Stimulated activated CD4-positive, alpha-beta T cell treated with anti-CD3 and anti-CD28 coated beads, Interleukin-1b, Interleukin-23, amount 100 ng/mL, for 24 hours (primary cell): ENCODE measurements around the gene PAIP2.
"Not testable (repeated sequence)": the region's sequence is repeated elsewhere in the genome, so short reads cannot be mapped to it uniquely, and the experiment has no call there.

Experiments used
- DNase-seq, 4 experiments: peaks; one replicate each; pipeline ENCODE4 v3.0.0-alpha.2; 2020; ENCODE audit warnings: low read depth in 4 of 4, low spot score in 1 of 4

The PAIP2 gene

DNA sequence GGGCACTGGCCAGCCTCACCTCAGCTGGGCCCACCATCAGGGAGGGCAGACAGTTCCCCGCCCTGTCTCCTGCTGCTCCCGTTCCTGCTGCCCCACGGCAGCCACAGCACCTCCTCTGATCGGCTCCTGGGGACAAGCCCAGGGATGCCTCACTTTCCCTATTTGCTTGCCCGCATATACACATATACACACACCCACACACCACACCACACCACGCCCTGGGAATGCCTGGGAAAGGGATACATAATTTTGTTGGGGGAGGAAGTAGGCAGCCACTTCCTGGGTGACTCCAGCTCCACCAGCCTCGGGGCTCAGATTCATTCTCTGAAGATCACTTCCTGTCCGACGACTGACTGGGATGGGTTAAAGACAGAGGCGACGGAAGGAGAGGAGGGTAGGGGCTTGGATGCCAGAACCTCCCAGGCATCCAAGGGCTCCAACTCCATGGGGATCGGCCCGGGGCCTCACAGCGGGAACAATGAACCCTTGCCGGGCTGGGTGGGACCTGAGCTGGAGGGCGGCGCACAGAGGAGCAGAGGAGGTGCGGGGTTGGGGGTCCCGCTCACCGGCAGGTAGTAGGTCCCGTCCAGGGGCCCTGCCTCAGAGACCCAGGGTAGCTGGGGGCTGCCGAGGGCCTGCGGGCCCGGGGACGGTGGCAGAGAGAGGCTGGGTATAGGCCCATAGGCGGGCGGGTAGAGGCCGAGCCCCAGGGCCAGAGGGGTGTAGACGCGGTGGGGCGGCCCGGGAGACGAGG, 50.1 kb downstream of the PAIP2 start:
- DNase-seq, result no peak

DNA sequence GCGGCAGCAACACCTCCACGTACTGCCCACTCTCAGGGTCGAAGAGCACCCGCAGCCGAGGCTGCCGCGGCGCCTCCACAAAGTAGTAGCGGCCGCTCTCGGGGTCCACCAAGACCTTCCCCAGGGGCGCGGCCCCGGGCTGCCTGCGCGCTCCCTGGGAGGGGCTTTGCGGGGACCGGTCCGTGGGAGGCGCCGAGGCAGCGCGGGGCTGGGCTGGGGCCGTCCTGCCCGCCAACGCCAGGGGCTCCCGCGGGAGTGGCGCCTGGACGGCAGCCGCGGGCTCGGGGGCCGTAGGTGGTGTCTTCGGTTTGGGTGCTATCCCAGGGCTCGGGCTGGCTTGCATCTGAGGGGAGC, 50.6 kb downstream of the PAIP2 start:
- no peak for DNase-seq

DNA sequence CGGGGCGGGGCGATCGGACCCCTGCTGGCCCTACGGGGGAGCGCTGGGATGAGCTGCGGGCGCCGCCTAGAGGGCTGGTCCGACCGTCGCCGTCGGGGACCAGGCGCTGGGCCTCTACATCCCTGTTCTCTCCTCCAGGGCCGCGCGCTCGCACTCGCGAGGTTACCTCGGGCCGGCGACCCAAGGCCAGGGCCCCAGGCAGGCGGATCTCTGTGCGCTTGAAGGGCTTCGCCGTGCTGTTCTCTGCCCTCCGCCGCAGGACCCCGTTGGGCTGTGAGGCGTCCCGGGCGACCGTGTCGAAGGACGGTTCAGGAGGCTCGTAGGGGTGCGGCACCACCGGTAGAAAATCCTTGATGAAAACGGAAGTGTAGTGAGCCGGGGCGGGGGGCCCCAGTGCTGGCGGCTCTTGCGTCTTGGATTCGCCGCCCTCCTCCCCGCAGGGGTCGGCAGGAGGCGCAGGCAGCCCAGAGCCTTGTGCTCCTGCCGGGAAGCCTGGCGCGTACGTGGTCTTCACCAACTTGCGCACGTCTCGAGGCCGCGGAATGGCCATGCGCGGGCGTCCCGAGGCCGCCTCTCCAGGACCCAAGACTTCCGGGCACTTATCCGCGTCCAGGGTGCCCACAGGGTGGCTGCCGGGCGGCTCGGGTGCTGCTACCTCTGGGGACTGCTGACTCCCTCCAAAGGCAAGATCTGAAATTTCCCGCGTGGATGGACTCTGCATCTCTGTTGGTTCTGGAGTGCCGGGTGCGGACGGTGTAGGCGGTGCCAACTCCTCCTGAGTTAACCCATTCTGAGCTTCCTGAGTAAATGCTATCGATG, 51.2 kb downstream of the PAIP2 start:
- DNase-seq, result peak; percentile 53 to 74 (median 60)

DNA sequence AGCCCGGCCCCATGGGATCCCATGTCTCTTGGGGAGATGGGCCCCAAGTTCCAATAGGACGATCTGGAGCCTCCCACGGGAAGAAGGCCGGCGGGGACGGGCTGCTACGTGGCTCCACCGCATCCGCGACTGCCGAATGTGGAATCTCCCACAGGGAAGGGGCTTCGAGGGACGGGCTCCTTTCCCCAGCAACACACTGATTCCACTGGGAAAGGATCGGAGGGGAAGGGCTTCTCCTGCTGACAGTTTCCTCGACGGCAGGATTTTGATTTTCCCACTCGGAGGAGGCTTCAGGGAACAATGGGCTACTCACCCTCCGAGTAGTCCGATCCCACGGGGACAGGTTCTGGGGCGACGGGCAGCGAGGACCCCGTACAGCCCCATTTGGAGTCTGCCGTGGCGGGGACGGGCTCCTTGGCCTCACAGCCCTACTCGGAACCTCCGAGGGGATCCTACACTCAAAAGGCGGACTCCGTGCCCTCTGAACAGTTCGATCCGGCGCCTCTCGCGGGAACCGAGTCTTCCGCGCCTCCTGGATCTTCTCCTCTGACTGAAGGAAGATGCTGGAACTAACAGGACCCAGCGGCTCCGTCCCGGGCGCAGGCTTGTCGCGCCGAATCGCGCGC, 52.0 kb downstream of the PAIP2 start:
- no peak for DNase-seq

DNA sequence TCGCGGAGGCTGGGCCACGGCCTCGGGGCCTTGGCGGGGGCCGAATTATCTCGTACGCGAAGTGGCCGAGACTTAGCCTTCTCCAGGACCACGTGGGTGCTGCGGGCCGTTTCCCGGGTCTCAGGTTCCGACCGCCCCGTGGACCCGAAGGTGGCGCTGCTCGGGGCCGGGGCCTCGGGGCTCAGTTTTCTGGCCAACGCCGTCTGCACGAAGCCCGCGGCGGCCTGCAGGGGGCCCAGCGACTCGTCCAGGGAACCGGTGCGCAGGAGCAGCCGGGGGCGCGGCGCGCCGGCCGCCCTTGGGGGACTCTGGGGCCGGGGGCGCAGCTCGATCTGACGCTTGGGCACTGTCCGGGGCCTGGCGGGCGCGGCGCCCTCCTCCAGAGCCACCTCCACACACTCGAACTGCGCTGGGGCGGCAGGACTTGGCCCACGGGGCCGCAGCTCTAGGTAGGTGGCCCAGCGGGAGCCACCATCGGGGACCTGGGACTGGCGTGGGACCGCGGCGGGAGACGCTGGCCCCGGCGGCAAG, 52.5 kb downstream of the PAIP2 start:
- no peak for DNase-seq

DNA sequence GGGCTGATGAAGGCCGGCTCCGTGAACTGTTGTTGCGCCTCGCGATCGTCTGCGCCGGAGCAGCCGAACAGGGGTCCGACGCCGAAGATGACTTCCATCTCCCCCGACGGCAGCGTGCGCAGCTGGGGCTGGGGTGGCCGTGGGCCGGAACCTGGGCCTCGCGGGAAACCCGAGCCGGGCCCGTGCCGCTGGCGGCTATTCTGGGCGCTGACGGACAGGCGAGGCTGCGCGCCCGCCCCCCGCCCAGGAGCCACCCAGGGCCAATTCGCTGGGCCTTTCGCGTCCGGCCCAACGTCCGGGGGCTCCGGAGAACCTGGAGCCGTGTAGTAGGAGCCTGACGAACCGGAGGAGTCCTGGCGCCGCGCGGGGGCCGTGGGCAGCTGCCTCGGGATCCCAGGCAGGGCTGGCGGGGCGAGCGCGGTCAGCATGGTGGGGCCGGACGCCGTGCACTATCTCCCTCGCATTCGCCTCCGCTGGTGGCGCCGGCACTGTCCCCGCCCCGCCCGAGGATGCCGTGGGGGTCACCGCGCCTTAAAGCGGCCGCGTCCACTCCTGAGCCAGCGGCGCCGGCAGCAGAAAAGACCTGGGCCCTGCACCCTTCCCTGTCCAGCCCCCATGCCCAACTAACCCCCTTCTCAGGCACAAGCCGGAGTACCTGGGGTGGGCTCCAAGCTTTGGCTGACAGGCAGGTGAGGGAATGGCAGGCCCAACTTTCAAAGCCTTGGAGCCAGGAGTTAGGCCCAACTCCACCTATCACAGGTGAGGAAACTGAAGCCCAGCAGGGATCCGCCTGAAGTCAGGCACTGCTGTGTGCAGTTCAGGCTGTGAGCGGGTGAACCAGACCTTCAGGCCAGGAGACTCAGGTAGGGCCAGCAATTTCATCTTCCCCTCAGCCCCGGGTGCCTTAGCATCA, 53.3 kb downstream of the PAIP2 start, which contains the start of gene PROB1:
Gene PROB1, minus strand, starts transcription at position 451 of the 913 bp plus-strand sequence. Its CDS starts 23 bp downstream, at position 428.
- DNase-seq, result no peak

DNA sequence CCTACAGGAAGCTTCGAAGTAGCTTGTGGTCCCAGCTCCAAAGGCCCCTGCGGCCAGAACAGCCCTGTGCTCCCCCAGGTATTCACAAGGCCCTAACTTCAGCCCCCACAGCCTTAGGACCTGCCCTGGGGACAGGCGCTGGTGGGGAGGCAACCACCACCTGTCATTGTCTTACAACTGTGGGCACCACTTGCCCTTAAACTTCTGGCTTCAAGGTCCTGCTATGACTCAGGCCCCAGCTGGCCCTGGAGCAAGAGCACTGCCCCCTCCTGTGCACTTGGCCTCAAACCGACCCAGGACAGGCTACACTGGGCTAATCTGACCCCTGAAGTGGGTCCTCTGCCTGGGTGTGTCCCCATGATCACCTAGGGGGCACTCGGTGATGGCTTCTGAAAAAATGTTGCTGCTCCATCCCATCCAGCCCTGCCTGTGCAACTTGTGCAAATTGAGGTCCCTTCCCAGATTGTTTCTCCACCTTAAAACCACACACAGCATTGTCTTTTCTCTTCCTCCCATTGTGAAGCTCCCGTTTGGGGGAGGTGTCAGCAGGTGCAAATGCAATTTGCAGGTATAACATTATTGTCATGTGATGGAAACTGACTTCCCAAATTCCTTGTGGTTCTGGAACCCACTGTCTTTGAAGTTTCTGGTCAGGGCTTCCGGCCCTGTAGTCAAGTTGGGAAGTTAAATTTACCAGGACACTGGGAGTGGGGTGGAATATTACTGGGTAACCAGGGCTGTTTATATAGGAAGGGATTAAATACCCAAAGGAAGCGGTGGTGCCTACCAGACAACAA, 54.4 kb downstream of the PAIP2 start:
- DNase-seq, result no peak

DNA sequence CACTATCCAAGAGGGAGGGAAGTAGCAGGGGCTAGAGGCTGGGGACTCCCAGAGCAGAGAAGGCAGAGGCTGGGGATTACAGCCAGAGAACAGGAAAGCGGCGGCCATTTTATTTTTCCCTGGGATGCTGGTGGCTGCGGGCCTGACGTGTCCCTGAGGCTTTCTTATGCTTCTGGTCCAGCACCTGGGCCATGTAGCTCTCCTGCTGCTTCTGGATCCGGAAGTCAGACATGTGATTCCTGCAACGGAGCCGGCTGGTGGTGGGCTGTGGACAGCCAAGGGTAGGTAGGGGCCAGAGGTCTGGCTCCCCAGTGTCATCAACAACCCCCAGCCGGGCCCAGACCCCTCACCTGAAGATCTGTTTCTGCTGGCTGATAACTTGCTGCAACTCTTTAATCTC, 55.0 kb downstream of the PAIP2 start:
- DNase-seq, result no peak

DNA sequence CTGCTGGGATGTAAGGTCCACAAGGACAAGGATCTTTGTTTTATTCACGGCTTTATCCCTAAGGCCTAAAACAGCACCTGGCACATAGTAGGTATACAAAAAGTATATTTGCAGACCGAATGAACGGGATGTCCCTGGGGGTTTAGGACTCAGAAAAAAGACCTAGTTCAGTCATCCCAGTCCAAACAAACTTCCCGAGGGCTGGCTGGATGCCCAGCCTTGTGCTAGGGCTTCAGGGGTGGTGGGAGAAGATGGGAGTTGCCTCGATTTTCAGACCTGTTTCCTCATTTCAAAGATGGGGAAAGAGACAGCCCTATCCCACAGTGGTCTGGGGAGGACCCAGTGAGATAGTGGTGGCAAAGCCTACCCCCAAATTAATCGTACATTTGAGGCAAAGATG, 56.3 kb downstream of the PAIP2 start:
- DNase-seq, result no peak

DNA sequence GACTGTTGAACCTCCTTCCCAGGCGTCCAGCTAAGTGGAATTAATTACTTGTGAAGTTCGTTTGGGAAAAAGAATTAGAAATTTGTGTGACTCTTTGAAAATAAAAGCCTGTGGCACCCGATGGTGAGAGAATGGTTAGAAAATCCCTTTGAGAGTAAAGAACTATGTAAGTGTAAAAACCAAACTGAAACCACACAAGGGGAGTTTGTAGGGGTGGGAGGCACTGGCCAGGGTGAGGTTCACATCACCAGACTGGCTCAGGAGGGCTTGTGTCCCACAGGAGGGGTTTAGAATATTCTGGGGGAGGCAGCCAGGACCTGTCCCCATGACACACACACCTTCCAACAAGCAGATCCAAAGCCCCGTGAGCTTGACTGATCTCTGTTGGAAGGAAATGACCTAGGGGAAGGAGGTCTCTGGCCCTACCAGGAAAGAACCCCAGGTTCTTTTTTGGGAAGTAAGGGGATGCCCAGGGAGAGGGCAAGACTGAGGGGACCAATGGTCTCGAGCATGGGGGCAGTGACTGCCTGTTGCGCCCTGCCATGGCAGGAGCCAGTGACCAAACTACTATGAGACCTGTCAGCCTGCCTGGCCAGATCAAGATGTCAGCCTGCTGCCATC, 58.0 kb downstream of the PAIP2 start:
- DNase-seq, result no peak

DNA sequence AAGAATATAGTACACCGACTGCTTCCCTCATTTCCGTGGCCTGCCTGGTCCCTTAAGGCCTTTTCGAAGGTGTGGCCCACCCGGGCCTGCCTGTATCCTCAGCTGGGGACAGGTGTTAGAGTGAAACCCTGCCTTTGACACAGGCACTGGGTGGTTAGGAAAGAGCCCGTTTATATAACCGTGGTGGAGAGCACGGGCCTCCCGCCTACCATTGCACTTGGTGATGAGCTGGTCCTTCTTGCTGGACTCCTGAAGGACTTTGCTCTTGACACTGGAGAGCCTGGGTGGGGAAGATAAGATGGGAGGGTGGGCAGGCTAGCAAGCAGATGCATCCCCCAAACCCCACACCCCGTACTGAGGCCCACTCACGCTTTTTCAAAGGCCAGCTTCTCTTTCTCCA, 59.9 kb downstream of the PAIP2 start:
- DNase-seq, result no peak

DNA sequence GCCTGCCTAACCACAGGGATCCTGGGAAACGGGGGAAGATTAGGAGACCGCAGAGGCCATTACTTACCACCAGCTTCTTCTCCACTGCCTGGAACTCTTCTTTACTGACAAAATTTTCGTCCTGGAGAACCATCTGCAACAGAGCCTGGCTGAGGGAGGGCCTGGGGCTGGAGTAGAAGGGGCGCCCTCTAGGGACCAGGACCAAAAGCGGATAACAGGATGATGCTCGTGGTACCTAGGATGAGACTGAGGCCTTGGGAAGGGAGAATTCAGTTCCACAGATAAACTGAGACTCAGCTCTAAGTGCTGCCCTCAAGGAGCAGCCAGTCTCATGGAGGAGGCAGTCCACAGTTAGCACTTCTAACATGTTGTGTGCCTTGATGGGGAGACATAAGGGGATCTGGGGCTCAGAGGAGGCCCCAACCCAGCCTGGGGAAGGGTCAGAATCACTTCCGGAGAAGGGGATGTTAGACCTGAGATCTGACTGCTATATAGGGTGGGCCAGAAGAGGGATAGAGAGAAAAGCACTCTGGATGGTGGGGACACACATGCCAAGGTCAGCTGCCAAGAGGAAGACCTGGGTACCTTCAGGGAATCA, 61.0 kb downstream of the PAIP2 start:
- DNase-seq, result no peak

DNA sequence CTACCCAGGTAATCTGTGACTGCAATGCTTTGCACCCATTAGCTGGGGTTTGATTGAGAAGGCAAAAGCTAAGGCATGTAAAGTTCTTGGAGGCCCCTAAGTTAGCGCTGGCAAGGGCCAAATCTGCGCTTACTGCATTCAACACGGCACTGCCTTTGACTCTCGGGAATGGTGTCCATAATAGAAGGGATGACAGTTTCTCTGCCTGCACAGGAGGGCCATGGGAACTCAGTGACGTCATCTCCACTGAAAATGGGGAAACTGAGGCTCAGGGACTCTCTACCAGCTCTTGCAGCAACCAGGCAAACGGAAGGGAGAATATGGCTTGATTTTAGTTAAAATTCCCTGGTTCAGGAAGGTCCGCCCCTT, 61.7 kb downstream of the PAIP2 start:
- no peak for DNase-seq

DNA sequence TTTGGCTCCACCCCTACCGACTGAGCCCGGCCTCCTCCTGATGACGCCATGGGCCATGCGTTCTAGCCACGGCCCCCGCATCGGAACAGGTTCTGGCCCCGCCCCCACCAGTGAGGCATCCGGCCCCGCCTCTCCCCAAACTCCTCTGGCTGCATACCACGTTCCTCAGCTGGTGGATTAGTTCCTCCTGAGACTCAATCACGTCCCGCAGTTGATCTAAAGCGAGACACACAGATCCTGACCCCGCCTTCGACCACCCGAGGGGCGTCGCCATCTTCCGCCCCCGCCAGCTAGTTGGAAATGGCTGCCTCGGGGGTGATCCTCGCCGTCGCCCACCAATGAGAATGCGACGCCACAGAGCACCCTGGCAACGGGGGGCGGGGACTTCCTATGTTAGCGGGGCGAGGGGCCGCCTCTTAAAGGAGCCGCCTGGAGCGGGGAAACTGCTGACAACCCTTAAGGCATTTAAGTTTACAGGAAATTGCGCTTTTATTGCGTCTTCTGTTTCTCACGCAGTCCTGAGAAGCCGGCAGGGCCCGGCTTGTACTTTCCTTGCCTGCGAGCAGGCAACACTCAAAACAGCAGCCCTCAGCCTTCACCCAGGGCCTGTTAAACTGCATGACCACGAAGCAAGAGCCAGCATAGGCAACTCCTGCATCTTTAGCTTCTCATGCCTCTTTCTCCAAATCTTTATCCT, 62.3 kb downstream of the PAIP2 start, which contains the start of gene SPATA24:
Gene SPATA24, minus strand, starts transcription at position 303 of the 697 bp plus-strand sequence. Its CDS starts 29 bp downstream, at position 274.
- DNase-seq, result peak; percentile 92 to 99 (median 94)

DNA sequence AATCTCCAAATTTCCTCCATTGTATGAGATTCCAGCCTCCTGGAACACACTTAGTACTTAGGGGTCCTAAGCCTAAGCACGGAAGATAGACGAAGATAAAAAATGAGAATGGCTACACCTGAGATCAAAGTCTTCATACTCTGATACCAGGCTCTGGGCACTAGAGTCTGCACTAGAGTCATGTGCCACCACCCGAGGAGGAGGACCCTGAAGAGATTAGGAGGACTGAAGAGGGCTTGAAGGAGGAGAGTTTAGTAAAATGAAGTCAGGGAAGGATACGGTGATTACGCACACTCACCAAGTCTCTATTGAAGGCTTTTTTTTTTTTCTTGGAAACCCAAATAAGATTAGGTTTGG, 62.8 kb downstream of the PAIP2 start:
- no peak for DNase-seq

DNA sequence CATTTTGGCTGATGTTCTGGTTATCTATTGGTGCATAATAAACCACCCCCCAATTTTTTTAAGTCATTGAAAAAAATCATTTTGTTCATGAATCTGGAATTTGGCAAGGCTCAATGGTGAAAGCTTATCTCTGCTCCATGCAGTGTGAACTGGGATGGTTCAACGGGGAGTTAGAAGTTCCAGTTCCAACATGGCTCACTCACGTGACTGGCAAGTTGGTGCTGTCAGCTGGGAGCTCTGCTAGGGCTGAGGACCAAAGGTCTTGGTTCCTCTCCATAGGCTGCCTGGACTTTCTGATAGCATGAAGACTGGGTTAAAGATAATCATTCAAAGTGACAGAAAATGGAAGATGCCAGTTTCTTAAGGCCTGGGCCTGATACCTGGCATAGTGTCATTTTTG, 65.3 kb downstream of the PAIP2 start:
- DNase-seq, result no peak

DNA sequence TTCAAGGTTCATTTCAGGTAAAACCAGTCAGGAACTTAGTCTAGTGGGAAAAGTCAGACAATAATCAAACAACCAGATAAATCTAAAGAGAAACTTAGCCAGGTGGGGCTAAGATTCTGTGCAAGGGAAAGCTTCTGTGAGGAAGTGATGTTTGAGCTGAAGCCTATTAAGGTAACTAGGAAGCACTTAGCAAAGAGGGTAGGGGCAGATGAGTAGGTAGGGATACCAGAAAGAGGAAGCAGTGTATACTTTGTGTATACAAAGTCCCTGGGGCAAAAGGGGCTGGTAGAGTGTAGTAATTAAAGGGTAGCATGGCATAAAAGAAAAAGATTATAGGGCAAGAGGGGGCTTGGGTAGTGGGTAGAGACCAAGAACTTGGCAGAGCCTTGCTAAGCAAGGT, 65.9 kb downstream of the PAIP2 start:
- no peak for DNase-seq

DNA sequence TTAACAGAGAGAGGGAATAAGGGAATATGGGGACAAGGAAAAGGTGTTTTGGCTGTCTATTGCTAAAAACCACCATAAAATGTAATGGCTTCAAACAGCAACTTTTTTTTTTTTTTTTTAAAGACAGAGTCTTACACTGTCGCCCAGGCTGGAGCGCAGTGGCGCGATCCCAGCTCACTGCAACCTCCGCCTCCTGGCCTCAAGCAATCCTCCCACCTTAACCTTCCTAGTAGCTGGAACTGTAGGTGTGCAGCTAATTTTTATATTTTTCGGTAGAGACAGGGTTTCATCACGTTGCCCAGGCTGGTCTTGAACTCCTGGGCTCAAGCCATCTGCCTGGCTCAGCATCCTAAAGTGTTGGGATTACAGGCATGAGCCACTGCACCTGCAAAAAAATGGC, 66.5 kb downstream of the PAIP2 start:
- DNase-seq, result no peak

DNA sequence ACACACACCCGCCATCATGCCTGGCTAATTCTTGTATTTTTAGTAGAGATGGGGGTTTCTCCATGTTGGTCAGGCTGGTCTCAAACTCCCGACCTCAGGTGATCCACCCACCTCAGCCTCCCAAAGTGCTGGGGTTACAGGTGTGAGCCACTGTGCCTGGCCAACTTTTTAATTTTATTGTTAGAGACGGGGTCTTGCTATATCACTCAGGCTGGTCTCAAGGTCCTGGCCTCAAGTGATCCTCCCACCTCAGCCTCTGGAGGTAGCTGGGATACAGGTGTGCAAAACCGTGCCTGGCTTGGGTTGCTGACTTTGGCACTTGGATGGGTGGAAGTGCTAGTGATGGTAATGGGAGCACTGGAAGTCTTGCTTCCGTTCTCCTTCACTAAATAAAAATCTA, 67.5 kb downstream of the PAIP2 start:
- DNase-seq, result not testable (repeated sequence)
